Measurements from ENCODE around the gene FAM163A. TPM values are rescaled to one million over a fixed set of nuclear protein-coding genes. Genes with fewer than 3 reads are reported as not detected.

FAM163A gene
- total RNA-seq, 1 donor from 2014 or later: 1.4 TPM

GRCh38 chr1:179774000-179774399, 30.9 kb downstream of the FAM163A start:
- H3K27ac Mint-ChIP-seq: no peak overlapping the region
- no peaks in the 10 kb centered on the region for H3K36me3 Mint-ChIP-seq
- no peaks in the 10 kb centered on the region for H3K9me3 Mint-ChIP-seq
- peaks cover 4% of the 10 kb centered on the region for H3K27me3 Mint-ChIP-seq
- DNase-seq (ENCODE audit: extremely low spot score, unreplicated experiment): no peak
- no peaks in the 10 kb centered on the region for H3K4me1 Mint-ChIP-seq (ENCODE audit: unreplicated experiment)
- TF ChIP-seq, protein P1, sequence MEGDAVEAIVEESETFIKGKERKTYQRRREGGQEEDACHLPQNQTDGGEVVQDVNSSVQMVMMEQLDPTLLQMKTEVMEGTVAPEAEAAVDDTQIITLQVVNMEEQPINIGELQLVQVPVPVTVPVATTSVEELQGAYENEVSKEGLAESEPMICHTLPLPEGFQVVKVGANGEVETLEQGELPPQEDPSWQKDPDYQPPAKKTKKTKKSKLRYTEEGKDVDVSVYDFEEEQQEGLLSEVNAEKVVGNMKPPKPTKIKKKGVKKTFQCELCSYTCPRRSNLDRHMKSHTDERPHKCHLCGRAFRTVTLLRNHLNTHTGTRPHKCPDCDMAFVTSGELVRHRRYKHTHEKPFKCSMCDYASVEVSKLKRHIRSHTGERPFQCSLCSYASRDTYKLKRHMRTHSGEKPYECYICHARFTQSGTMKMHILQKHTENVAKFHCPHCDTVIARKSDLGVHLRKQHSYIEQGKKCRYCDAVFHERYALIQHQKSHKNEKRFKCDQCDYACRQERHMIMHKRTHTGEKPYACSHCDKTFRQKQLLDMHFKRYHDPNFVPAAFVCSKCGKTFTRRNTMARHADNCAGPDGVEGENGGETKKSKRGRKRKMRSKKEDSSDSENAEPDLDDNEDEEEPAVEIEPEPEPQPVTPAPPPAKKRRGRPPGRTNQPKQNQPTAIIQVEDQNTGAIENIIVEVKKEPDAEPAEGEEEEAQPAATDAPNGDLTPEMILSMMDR (conservative IDR thresholded peaks at IDR 0.05): no peak
- H3K4me3 Mint-ChIP-seq: no peak overlapping the region

DNA sequence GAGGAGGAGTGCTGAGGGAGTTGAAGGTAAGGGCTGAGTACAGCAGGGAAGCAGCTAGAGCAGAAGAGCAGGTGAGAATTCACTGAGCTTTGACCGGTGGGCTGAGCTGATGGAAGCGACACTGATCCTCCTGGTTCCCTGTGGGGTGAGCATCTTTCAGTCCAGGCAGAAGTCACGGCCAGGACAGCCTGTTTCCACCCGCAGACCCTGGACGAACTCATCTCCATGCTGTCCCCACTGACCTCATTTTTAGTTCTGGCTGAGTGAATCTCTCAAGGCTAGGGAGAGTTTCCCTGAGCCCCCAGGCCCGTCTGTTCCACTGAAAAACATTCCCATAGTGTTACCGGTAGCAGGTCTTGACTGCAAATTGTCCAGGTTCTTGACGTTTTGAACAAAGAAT, 31.5 kb downstream of the FAM163A start:
- Mint-ChIP-seq H3K4me1 (ENCODE audit: unreplicated experiment) (no peaks in the 10 kb centered on the region), H3K36me3 (no peaks in the 10 kb centered on the region), H3K27ac (no peak overlapping the region), H3K4me3 (no peak overlapping the region), H3K9me3 (no peaks in the 10 kb centered on the region), H3K27me3 (peaks cover 4% of the 10 kb centered on the region)
- no peak for DNase-seq (ENCODE audit: extremely low spot score, unreplicated experiment)
- TF ChIP-seq, protein P1 (conservative IDR thresholded peaks at IDR 0.05): no peak

- no peaks in the 10 kb centered on the region for H3K9me3 Mint-ChIP-seq
- H3K4me3 Mint-ChIP-seq: no peak overlapping the region
- DNase-seq (ENCODE audit: extremely low spot score, unreplicated experiment): no peak
- H3K27me3 Mint-ChIP-seq: peaks cover 4% of the 10 kb centered on the region
- H3K36me3 Mint-ChIP-seq: no peaks in the 10 kb centered on the region
- TF ChIP-seq, protein P1 (conservative IDR thresholded peaks at IDR 0.05): no peak
- no peak overlapping the region for H3K27ac Mint-ChIP-seq
- no peaks in the 10 kb centered on the region for H3K4me1 Mint-ChIP-seq (ENCODE audit: unreplicated experiment)
Observed at GRCh38 chr1:179775009-179775408, 31.9 kb downstream of the FAM163A start.

DNA sequence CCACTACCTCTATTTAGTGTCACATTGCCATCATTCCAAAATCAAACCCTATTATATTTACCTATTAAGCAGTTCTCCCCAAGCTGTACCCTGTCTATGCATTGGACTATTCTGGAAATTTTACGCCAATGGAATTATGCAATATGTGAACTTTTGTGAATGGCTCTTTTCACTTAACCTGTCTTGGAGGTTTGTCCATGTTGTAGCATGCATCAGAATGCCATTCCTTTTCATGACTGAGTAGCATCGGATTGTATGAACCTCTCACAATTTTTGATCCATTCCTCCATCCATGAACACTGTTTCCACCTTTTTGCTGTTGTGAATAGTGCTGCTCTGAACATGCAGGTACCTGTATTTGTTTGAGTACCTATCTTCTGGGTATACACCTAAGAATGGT, 33.7 kb downstream of the FAM163A start:
- TF ChIP-seq, protein P1 (conservative IDR thresholded peaks at IDR 0.05): no peak
- H3K9me3 Mint-ChIP-seq: no peaks in the 10 kb centered on the region
- DNase-seq (ENCODE audit: extremely low spot score, unreplicated experiment): no peak
- no peak overlapping the region for H3K4me3 Mint-ChIP-seq
- H3K36me3 Mint-ChIP-seq: no peaks in the 10 kb centered on the region
- H3K4me1 Mint-ChIP-seq (ENCODE audit: unreplicated experiment): no peaks in the 10 kb centered on the region
- H3K27me3 Mint-ChIP-seq: peaks cover 4% of the 10 kb centered on the region
- no peak overlapping the region for H3K27ac Mint-ChIP-seq

- DNase-seq (ENCODE audit: extremely low spot score, unreplicated experiment): no peak
- H3K4me1 Mint-ChIP-seq (ENCODE audit: unreplicated experiment): no peaks in the 10 kb centered on the region
- H3K9me3 Mint-ChIP-seq: no peaks in the 10 kb centered on the region
- H3K4me3 Mint-ChIP-seq: no peak overlapping the region
- no peak overlapping the region for H3K27ac Mint-ChIP-seq
- H3K36me3 Mint-ChIP-seq: no peaks in the 10 kb centered on the region
- TF ChIP-seq, protein P1 (conservative IDR thresholded peaks at IDR 0.05): no peak
- H3K27me3 Mint-ChIP-seq: peaks cover 4% of the 10 kb centered on the region
Observed at GRCh38 chr1:179777731-179778130, 34.6 kb downstream of the FAM163A start.
